Suppressor macrophage (primary cell): ENCODE measurements around the gene ACE2.

Experiments
- DNase-seq, 4 experiments: peaks; one replicate each; pipeline ENCODE4 v3.0.0-alpha.2; 2020 to 2022

ACE2 gene

DNA sequence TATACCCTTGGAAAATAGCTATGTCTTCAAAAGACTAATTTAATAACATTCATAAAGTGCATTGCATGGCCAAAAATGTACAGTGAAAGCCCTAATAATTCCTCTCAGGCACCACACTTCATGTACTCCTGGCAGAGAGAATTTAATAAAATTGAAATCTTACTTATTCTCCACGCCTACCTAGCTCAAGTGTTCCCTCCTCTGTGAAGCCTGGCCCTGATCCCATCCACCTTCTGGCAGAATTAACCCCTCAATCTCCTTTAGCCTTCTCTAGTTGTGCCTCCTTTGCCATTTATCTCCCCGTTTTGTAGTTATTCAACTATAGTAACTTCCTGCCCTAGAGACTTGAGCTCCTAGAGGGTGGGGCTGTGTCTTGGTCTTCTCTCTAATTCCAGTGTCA is 26.7 kb downstream of the ACE2 start:
- DNase-seq: no peak

DNA sequence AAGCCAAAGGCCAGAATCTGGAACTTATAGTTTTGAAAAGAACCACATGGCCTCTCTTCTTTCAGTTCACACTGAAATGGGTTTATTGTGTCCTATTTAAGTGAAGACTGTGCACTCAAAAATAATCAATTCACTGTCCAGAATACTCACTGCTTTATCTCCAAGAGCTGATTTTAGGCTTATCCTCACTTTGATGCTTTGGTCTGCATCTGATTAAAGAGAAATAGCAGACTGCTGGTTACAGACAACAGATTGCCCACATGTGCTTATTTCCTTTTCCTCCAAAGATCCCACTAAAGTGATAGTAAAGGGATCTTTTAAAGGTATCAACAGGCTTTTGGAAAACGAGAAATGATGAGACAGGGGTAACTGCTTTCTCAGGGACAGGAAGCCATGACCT is 30.6 kb downstream of the ACE2 start:
- DNase-seq: no peak

DNA sequence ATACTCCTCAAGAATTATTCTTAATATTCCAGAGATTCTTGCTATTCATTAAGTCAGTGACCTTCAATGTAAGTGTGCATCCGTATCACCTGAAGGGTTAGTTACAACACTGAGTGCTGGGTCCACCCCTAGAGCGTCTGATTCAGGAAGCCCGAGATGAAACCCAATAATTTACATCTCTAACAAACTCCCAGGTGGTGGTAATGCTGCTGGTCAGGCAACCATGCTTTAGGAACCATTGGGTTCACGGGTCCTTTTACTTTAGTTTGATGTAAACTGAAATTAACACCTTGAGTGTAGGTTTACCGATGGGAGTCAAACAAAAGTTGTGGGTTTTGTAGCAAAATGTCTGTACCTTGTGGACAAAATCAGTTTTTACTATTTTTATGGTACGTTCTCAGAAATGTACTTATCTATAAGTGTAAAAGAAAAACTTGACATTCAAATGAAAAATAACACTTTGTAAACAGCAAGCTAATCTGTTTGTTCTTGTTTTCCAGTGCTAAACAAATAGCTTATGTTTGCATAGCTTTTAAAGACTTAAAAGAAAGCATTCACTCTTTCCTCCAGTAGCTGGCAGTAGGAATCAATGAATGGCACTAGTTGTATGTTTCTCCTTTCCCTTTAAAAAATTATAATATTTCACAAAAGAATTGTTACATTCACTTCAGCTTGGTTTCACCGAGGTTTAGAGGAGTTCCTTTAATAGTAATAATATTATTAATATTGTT is 32.7 kb downstream of the ACE2 start:
- DNase-seq: peak in 1 of 4 experiments; percentile 1

DNA sequence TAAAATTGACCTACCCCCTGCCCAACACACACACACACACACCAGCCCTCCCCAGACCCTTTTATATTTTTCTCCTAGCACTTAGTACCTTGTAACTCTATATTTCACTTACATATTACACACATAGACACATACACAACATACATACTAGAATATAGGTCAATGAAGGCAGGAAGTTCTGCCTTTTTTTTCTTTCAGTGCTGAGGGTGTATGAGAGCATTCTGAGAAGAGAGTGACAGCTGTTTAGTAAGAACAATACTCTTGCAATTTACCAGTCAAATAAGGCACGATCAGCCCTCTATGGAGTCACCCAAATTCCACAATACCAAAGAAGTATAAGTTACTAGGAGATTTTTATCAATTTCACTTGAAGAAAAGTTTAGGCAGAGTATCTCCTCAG is 33.5 kb downstream of the ACE2 start:
- DNase-seq: no peak

DNA sequence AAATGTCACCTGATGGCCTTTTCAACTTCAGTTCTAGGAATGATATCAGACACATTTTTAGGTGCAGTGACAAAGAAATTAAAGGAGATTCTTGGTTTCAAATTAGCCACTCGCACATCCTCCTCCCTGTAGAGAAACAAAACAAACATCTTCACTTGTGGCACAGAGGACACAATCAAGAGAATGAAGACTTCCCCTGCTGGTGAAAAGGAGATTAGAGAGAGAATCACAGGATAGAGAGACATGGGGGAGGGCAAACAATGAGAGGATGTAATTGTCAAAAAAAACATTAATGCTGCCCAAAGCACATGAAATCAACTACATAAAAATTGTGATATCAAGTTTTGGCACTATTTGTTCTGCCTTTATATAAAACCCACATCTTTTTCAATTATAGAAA is 34.5 kb downstream of the ACE2 start:
- no peak for DNase-seq

DNA sequence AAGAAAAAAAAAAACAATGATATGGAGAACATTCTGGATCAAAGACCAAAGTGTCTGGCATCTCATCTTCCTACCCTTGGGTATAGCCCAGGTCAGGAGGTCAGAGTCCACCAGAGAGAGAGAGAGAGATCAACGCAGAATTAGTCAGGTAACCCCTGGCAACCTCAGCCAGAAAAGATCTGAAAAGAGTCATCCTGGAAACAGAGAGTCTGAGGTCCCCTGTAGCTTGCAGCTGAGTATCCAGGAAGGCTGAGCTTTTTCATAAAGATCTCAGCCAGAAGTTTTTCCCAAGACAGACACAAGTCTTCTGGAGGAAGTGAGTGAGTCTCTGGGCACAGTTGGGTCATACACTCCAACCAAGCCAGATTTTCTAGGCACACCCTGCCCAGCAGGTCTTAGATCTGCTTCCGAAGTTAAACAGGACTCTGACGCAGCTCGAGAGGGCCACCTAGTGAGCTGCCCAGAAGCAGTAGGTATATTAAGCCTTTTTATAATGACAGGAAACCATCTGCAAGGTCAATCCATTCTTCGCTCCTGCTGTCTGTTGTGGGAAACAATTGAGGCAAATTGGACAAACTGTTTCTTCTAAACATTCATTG is 35.7 kb downstream of the ACE2 start:
- peak; percentile 57 to 73 (median 62) for DNase-seq

DNA sequence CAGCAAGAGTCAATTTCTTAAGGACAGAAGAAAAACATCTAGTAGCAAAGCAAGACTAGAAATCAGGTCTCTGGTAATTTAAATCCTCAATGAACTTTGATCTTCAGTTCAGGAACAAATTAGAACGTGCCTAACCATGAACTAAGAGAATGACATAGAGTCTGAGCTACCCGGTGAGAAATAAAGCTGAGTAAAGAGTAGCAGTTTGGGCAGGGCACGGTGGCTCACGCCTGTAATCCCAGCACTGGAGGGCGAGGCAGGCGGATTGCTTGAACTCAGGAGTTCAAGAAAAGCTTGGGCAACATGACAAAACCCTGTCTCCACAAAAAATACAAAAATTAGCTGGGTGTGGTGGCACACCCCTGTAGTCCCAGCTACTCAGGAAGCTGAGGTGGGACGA is 37.7 kb downstream of the ACE2 start:
- DNase-seq: no peak

DNA sequence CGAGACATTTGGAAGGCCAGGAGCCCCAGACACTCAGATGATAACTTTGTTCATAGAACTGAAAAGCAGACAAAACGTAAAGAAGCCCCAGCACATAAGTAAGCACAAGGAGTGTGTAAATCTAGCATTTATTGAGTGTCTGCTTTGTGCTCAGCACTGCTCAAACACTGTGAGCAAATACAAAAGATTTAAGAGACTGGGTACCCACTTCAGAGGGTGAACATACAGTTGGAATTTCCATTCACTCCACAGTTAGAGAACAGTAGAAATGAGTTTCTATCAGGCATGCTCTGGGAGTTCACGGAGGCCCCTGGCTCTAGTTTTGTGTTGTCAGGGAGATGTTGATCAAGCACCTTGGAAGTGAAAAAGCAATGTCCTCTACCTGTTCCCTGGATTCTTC is 39.8 kb downstream of the ACE2 start:
- no peak for DNase-seq

DNA sequence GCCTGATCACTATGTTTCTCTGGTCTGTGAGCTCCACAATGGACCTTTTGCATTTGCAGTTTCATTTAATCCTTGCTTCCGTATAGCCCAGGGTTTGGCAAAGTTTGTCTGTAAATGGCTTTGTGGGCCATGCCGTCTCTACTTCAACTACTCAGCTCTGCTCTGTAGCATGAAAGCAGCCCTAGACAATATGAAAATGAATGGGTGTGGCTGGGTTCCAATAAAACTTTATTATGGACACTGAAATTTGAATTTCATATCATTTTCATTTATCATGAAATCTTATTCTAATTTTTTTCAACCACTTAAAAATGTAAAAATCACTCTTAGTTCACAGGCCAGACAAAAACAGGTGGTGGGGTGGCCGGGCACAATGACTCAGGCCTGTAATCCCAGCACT is 41.5 kb downstream of the ACE2 start:
- DNase-seq: no peak

DNA sequence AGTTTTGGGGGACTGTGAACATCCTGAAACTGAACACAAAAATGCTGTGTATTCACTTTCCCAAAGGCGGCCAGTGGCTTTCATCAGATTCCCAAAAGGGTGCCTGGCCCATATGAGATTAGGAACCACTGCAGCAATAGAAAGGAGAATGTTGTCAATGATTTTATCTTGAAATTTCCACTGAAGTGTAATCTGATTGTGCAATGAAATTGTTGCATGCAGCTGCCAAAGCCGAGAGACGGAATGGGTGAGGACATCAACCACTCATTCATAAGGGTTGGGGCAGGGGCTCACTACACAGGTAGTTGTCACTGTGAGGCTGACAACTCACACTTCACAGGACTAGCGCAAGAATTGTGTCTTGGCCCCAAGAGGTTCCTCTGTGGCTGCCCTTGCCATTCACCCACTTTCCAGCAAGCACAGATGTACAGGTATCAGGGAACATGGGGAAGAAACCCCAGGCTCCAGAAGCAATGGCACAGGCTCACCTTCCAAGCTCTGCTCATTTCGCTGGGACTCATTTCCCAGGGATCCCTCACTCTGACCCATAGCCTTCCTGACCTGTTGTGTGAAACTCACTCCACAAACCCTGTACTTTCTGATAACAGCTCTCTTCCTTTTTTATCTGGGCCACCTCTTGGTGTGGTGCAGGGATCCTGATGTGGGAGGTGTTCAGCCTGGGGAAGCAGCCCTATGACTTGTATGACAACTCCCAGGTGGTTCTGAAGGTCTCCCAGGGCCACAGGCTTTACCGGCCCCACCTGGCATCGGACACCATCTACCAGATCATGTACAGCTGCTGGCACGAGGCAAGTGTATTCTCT is 51.4 kb downstream of the ACE2 start:
- no peak for DNase-seq

DNA sequence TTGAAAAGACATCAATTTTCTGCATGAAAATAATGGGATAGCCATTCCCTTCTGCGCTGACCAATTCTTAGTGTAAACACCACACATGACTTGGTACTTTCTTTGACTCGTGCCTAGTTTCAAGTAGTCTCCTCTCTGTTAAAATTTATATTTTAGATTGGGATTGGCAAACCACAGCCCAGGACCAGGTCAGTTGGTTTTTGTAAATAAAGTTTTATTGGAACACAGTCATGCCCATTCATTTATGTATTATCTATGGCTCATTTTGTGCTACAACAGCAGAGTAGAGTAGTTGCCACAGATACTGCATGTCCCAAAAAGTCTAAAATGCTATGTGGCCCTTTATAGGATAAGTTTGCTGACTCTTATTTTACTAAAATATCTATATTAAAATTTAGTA is 53.4 kb downstream of the ACE2 start:
- DNase-seq: no peak

DNA sequence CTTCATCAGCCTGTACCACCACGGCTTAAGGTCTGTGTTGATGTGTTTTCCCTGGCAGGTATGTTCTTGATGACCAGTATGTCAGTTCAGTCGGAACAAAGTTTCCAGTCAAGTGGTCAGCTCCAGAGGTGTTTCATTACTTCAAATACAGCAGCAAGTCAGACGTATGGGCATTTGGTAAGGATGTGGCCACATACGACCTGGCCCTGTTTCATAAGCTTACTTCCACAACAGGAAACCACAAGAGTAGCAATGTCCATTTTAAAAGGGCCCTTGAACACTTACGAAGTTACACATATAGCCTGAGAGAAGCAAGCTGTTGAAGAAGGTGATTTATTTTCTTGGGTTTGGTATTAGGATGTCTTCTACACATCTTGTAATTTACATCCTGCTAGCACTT is 54.0 kb downstream of the ACE2 start:
- peak in 2 of 4 experiments; percentile 2 to 9 for DNase-seq

DNA sequence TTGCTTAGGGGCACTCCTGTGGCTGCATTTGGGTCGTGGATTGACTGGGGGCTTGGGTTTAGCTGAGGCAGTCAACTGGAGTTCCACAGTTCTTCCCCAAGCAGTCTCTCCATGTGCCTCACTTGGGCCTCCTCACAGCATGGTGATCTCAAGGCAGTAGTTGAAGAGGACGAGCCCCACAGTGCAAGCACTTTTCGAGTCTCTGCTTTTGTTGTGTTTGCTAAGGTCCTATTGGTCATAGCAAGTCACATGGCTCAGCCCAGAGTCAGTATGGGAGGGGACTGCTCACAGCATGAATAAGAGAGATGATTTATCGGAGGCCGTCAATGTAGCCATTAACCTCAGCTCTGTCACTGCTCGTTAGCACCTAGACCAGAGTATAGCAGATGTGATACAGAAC is 70.4 kb downstream of the ACE2 start:
- DNase-seq: no peak

DNA sequence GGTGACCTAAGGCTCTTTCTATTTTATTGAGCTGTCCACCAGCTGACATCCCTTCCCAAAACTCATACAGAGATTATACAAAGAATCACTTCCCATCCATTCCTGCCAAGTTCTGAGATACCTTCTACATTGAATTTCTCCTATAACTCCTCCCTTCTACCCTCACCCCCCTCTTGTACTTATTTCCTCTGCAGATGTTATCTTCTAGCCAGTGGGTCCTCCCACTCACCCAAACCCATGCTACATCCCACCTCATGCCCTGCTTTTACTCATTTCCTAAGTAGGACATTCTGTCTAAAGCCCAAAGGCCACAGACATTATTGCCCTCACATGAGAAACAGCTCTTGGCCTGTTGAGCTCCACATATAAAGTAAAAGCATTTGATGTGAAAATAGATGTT is 71.6 kb downstream of the ACE2 start:
- peak in 1 of 4 experiments; percentile 1 for DNase-seq

DNA sequence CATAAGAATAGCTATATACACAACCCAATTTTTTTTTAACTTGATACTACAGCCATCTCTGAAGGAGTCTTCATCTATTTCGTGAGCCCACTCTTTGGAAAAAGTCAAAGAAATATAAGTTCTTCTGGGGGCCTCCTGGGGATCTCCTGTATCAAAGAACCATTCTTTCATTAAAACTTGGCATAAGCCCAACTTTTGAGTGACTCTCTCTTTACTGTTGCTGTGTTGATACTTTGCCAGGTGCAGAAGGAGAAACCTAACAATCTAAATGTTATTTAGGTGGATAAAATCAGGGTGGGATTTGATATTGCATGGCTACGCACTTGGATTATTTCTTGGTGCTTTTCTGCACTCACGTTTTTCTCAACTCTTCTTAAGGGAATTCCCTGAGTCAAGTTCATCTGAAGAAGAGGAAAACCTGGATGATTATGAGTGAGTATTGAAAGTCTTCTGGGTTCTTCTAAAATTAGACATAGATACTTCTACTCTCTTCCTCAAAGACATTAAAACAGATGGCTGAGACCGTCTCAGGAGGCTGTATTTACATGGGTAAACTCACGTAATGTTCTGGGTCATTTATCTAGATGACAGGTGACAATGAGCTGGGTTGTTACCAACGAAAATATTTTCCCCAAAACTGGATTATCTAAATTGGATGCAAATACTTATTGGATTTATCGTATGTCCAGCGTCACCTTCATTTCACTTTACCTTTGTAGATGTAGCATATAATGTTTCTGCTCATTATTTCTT is 74.9 kb downstream of the ACE2 start:
- no peak for DNase-seq

DNA sequence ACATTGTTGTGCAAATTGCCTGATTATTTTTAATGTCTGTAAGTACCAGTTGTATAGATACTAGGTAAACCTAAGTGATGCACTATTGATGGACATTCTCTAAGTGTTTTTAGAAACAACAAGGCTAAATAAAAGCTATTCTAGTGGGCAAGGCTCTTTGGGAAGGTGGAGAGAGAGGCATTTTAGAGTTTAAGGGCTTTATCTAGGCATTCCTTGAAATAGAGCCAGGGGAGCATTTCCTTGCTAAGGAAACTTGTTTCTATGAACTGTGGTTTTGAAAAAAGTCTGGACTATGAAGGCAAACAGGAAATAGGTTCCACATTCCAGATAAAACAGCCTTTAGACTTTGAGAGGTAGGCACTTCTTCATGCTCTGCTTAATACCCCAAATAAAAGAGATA is 76.3 kb downstream of the ACE2 start:
- no peak for DNase-seq

DNA sequence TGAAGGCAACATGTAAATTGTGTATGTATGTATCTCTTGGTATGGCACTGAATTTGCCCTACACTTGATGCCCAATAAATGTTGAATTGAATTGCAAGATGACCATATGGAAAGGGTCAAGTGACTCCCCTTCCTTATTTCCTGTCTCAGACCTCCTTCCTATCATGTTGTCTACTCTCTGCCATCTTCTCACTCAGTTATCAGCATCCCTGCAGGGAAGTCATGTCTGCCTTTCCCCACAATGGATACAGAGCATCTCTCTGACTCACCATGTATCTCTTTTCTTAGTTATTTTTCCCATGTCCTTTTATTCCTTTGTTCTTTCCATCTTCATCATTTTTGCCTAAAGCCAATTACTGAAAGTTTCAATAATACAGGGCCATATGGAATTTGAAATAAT is 77.7 kb downstream of the ACE2 start:
- DNase-seq: no peak

DNA sequence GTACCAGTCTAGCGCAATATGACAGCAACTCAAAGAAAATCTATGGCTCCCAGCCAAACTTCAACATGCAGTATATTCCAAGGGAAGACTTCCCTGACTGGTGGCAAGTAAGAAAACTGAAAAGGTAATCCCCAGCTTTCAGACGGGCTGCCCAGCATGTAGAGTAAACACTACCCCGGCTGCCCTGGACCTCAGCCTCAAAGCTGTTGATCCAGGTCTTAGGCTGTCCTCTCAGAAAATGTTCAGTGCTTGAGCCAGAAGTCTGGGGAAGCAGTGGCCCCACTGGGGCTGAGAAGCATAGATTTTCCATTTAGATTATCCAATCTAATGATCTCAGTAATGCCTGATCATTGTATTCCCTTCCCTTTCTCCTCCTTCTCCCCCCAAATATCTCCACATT is 78.3 kb downstream of the ACE2 start:
- DNase-seq: no peak

DNA sequence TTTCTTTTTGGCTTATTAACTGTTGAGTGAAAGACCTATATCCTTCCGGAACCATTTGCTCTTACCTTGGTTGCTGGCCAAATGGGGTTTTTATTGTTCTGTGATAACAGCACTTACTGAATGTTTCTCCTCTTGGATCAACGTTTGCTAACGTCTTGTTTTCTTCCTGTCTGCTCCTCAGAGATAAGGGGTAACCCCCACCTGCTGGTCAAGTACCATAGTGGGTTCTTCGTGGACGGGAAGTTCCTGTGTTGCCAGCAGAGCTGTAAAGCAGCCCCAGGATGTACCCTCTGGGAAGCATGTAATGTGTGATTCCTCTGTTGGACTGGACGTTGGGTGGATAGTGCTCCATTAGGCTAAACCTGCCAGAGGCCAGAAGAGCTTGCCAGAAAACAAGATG is 84.8 kb downstream of the ACE2 start:
- no peak for DNase-seq

DNA sequence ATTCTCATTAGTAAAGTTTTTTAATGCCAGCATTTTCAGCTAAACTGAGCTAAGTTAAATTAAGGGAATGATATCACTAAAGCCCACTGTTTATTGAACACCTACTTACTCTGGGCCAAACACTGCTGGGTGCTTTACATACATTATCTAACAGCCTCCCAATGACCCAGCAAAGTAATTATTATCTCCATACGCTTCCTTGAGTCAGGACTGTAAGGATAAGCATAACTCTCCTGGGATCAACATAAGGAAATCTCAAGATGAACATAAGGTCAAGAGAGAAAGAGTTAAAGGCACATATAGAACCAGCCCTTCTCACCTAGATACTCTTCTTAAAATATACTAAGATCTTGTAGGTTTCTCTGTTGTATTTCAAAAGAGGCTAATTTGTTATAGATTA is 86.5 kb downstream of the ACE2 start:
- no peak for DNase-seq

DNA sequence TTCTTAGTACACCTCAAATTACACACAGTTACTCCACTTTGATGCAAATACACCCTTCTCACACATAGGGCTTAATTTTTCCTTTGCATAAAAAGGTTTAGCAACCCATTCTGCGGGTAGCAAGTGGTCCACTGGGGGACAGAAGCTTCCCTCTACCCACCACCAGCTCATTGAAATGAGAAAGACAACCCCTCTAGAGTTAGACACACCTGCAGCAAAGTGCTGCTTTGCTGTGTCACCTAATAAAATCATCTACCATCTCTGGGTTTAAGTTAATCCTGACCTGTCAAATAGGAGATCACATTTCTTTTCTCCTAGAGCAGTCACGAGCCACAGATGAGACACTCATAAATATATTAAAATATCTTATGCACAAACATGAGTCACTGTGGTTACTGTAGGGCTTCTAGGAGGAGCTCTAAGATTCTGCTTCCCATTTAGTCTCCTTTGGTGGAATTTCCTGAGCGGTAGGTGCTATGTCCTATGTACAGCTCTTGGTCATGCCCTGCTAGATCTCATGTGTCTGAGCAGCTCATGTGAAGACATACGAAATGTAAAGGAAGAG is 88.3 kb downstream of the ACE2 start:
- DNase-seq: peak in 3 of 4 experiments; percentile 2 to 28 (median 6)

DNA sequence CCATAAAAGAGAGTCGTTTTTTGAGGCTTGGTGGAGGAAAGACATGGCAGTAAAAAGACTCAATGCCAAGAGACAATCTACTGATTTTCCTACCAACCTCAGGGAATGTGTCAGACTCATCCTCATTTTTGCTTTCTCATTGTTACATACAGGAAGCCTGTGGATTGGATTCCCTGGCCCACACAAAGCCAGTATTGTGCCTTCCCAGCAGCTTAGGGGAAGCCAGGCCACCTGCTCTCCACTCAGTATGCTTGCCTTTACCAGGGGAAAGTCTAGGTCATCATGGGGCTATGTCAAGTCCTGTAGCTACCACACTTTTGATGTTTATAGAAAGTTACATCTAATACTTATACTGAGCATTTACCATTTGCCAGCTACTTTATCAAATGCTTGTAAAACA is 89.2 kb downstream of the ACE2 start:
- peak in 2 of 4 experiments; percentile 1 to 3 for DNase-seq
